K562 (cell line): ENCODE data around the gene FBXW7. TPM values are rescaled to one million over a fixed set of nuclear protein-coding genes. Genes with fewer than 3 reads are reported as not detected.

Source experiments
- ATAC-seq: fragments of 200-7000 bp; cut with Tn5 transposase; 3 replicates; pipeline ENCODE4 v1.9.1; 2020; ENCODE audit warnings: moderate library complexity
- BruUV-seq: library from RNA; stranded (reverse); fragments of 400-500 nt; replicated peaks from 2 replicates; lab custom pipeline; 2021; lab: Mats Ljungman, UMichigan
- CTCF ChIA-PET: fragments of 300-600 bp; formaldehyde crosslinking; extraction: SDS; loops from one replicate; lab custom pipeline; 2021; ENCODE audit warnings: low intra/inter-chr PET ratio; lab: Yijun Ruan, JAX
- POLR2A ChIA-PET: fragments of 300-600, 350-650 bp; sonication (Branson Sonifier 250); formaldehyde crosslinking; extraction: SDS; loops from one replicate; lab custom pipeline; 2021; ENCODE audit warnings: antibody characterized with exemption, inconsistent platforms; lab: Yijun Ruan, JAX
- DNase-seq, 4 experiments: peaks; one replicate each; pipeline versions ENCODE4 v3.0.0 to v3.0.0-alpha.2; 2011 to 2018; ENCODE audit warnings: low spot score in 3 of 4, mixed read lengths in 3 of 4; ENCODE audit errors: extremely low read depth in 1 of 4
- FAIRE-seq: peaks from 2 replicates; lab custom pipeline; 2011; peaks lifted over from hg19 to GRCh38; lab: Jason Lieb, UNC
- H2AFZ ChIP-seq: 2 replicates; pipeline ENCODE4 v1.6.0; 2011; ENCODE audit warnings: low read depth, low read length, control low read depth, inconsistent platforms
- H3K27ac ChIP-seq: fragments of 200-600 bp; 3 replicates; pipeline ENCODE4 v1.8.0; 2011; ENCODE audit warnings: low read depth, mild to moderate bottlenecking, control low read depth, inconsistent platforms, low read length, moderate library complexity, mixed read lengths; ENCODE audit errors: extremely low read depth
- H3K27me3 ChIP-seq, 2 experiments: fragments of 300-600 bp in 1 of 2; 2 replicates in 1 of 2; 3 replicates in 1 of 2; pipeline versions ENCODE4 v1.6.0 to v1.8.0; 2011; ENCODE audit warnings: inconsistent platforms in 2 of 2, low read length in 2 of 2, mild to moderate bottlenecking in 1 of 2, mixed read lengths in 1 of 2, moderate library complexity in 1 of 2; ENCODE audit not compliant: control insufficient read depth in 2 of 2, insufficient read depth in 2 of 2
- H3K36me3 ChIP-seq: fragments of 300-600 bp; 3 replicates; pipeline ENCODE4 v1.8.0; 2011; ENCODE audit warnings: mild to moderate bottlenecking, low read length, inconsistent platforms; ENCODE audit not compliant: control insufficient read depth, insufficient read depth
- H3K4me1 ChIP-seq, 2 experiments: fragments of 200-600 bp in 1 of 2; replicated peaks in 1 of 2; 2 replicates in 1 of 2; 3 replicates in 1 of 2; pipeline versions ENCODE4 v1.5.1 to v1.8.0; 2011; ENCODE audit warnings: inconsistent platforms in 2 of 2, low read length in 2 of 2, mild to moderate bottlenecking in 1 of 2, mixed read lengths in 1 of 2, moderate library complexity in 1 of 2; ENCODE audit not compliant: control insufficient read depth in 2 of 2, insufficient read depth in 2 of 2
- H3K4me2 ChIP-seq: 2 replicates; pipeline ENCODE4 v1.6.1; 2011; ENCODE audit warnings: low read length, control low read depth, inconsistent platforms, mixed read lengths; ENCODE audit not compliant: insufficient read depth
- H3K4me3 ChIP-seq: fragments of 200-600 bp; sonication (generic), shearing (Covaris generic); 2 replicates; pipeline ENCODE4 v1.5.1; 2016; ENCODE audit warnings: control low read depth, inconsistent platforms
- H3K79me2 ChIP-seq: fragments of 200-600 bp; 3 replicates; pipeline ENCODE4 v1.8.0; 2011; ENCODE audit warnings: low read length, inconsistent platforms; ENCODE audit not compliant: control insufficient read depth, insufficient read depth
- H3K9ac ChIP-seq, 2 experiments: 2 replicates each; pipeline versions ENCODE4 v1.6.0 to v1.6.1; 2011; ENCODE audit warnings: low read depth in 2 of 2, low read length in 2 of 2, control low read depth in 1 of 2, inconsistent platforms in 1 of 2, mild to moderate bottlenecking in 1 of 2, mixed read lengths in 1 of 2; ENCODE audit not compliant: insufficient read depth in 1 of 2
- H3K9me1 ChIP-seq: one replicate; pipeline ENCODE4 v1.6.0; 2011; ENCODE audit warnings: inconsistent platforms, mild to moderate bottlenecking, low read length, moderate library complexity; ENCODE audit not compliant: control insufficient read depth, insufficient read depth
- H3K9me3 ChIP-seq: replicated peaks from 2 replicates; pipeline ENCODE4 v1.5.1; 2011; ENCODE audit warnings: low read depth, low read length, inconsistent platforms; ENCODE audit not compliant: control insufficient read depth, insufficient read depth
- H4K20me1 ChIP-seq: replicated peaks from 2 replicates; pipeline ENCODE4 v1.6.1; 2011; ENCODE audit warnings: low read length, inconsistent platforms, mixed read lengths; ENCODE audit not compliant: control insufficient read depth, insufficient read depth
- CTCFL ChIP-seq: IDR thresholded peaks from 2 replicates; pipeline ENCODE4 v1.6.1; 2011; ENCODE audit warnings: borderline replicate concordance, low read depth, mild to moderate bottlenecking, moderate library complexity, low read length; ENCODE audit not compliant: insufficient read depth, poor library complexity, severe bottlenecking
- E4F1 ChIP-seq: fragments of 250-450 bp; sonication (Bioruptor Pico); IDR thresholded peaks from 2 replicates; pipeline ENCODE4 v1.5.0; 2021; ENCODE audit warnings: mild to moderate bottlenecking, borderline replicate concordance
- ELF1 ChIP-seq: fragments of 200-800 bp; sonication (Bioruptor generic); IDR thresholded peaks from 2 replicates; pipeline ENCODE4 v1.6.1; 2016; ENCODE audit warnings: missing genetic modification characterization, missing compliant biosample characterization
- ESRRB ChIP-seq: fragments of 250-450 bp; sonication (Bioruptor Pico); IDR thresholded peaks from 2 replicates; pipeline ENCODE4 v1.5.0; 2020; ENCODE audit warnings: mild to moderate bottlenecking, moderate library complexity, borderline replicate concordance
- FOXK2 ChIP-seq, 2 experiments: fragments of 450-650 bp; IDR thresholded peaks in 1 of 2; conservative IDR thresholded peaks in 1 of 2; 2 replicates each; pipeline ENCODE4 v1.6.1; 2016; ENCODE audit warnings: low read depth in 2 of 2, mild to moderate bottlenecking in 1 of 2
- FUS ChIP-seq: fragments of 200-400 bp; formaldehyde crosslinking; optimal IDR thresholded peaks from 2 replicates; pipeline ENCODE3; 2017; ENCODE audit warnings: low read depth, low read length
- HDAC2 ChIP-seq: fragments of 450-650 bp; IDR thresholded peaks from 2 replicates; pipeline ENCODE4 v1.6.1; 2016; ENCODE audit warnings: mild to moderate bottlenecking
- ILF3 ChIP-seq: fragments of 450-650 bp; IDR thresholded peaks from 2 replicates; pipeline ENCODE4 v1.6.1; 2018; ENCODE audit warnings: antibody characterized with exemption, mild to moderate bottlenecking, moderate library complexity, borderline replicate concordance
- ILK ChIP-seq: fragments of 450-650 bp; IDR thresholded peaks from 2 replicates; pipeline ENCODE4 v1.6.1; 2016; ENCODE audit warnings: missing genetic modification characterization, low read depth, mild to moderate bottlenecking, missing compliant biosample characterization, moderate library complexity, borderline replicate concordance
- KAT7 ChIP-seq: sonication (generic); formaldehyde crosslinking; IDR thresholded peaks from 2 replicates; pipeline ENCODE4 v1.8.0; 2022; ENCODE audit warnings: missing genetic modification reagents, mild to moderate bottlenecking, borderline replicate concordance
- MCM2 ChIP-seq: fragments of 450-650 bp; IDR thresholded peaks from 2 replicates; pipeline ENCODE4 v1.6.1; 2017; ENCODE audit warnings: low read depth, mild to moderate bottlenecking
- NBN ChIP-seq: fragments of 450-650 bp; IDR thresholded peaks from 2 replicates; pipeline ENCODE4 v1.6.1; 2016; ENCODE audit warnings: low read depth, mild to moderate bottlenecking
- SLC30A9 ChIP-seq: fragments of 250-450 bp; sonication (Bioruptor Pico); IDR thresholded peaks from 2 replicates; pipeline ENCODE4 v1.8.0; 2022; ENCODE audit warnings: mild to moderate bottlenecking, moderate library complexity
- USF2 ChIP-seq: sonication (generic); formaldehyde crosslinking; IDR thresholded peaks from 2 replicates; pipeline ENCODE4 v1.5.0; 2020; ENCODE audit warnings: missing genetic modification reagents
- ZNF644 ChIP-seq: fragments of 200-800 bp; sonication (Bioruptor generic); IDR thresholded peaks from 2 replicates; pipeline ENCODE4 v1.6.1; 2016; ENCODE audit warnings: low read depth, missing genetic modification characterization, missing compliant biosample characterization
- ZNF696 ChIP-seq: fragments of 250-450 bp; sonication (Bioruptor Pico); conservative IDR thresholded peaks from 2 replicates; pipeline ENCODE4 v1.4.0; 2020; ENCODE audit warnings: mild to moderate bottlenecking, moderate library complexity
- WGBS: fragments of 100-300 bp; shearing (Covaris generic); methylation state at CpG from one replicate; pipeline ENCODE4 v1.1.6; 2016; ENCODE audit warnings: low coverage, mixed read lengths; ENCODE audit not compliant: insufficient coverage; ENCODE audit errors: missing lambda C conversion rate; 5-methylcytosine and 5-hydroxymethylcytosine counted together
- in situ Hi-C: fragments of 300-500 bp; cut with MboI; formaldehyde crosslinking; loops from 4 replicates; pipeline ENCODE4 v1.15.0; 2018; ENCODE audit warnings: inconsistent platforms, mixed read lengths
- intact Hi-C: fragments of 100-400 bp; cut with micrococcal nuclease; formaldehyde crosslinking; loops from 2 replicates; pipeline ENCODE4 v1.14.2; 2022
- polyA plus RNA-seq, 8 experiments: library from polyadenylated mRNA; depleted of rRNA in 4 of 8; stranded (reverse) in 5 of 8; unstranded in 3 of 8; fragments of >200 nt; fragmentation: Nextera tagmentation in 2 of 8; fragmentation: Illumina TruSeq in 1 of 8; extraction: Ambion mirVana in 2 of 8; extraction: Trizol in 1 of 8; gene quantifications; 2 replicates each; pipeline versions ENCODE4 v1.2.1 to v1.2.3, GENCODE V29; 2011 to 2014; ENCODE audit warnings: inconsistent platforms in 1 of 8, missing spikeins in 1 of 8
- total RNA-seq, 7 experiments: library from RNA; depleted of rRNA in 6 of 7; stranded (reverse); fragments of >200 nt in 6 of 7; fragmentation: Illumina TruSeq in 2 of 7; extraction: Trizol in 2 of 7; gene quantifications; 2 replicates each; pipeline versions ENCODE4 v1.2.1 to v1.2.3, GENCODE V29; 2011 to 2021; ENCODE audit warnings: low replicate concordance in 1 of 7
- TF ChIP-seq, protein P1 (sequence below): sonication (generic); formaldehyde crosslinking; IDR thresholded peaks from 2 replicates; pipeline ENCODE4 v1.8.1; 2022; ENCODE audit warnings: missing genetic modification reagents

Gene FBXW7
- total and polyA plus RNA-seq, 9 of the 15 experiments (the other 6 are each of a cell fraction or from before 2014, with no cell fraction given), result 6.8 to 44.2 (median 16.4) TPM

DNA sequence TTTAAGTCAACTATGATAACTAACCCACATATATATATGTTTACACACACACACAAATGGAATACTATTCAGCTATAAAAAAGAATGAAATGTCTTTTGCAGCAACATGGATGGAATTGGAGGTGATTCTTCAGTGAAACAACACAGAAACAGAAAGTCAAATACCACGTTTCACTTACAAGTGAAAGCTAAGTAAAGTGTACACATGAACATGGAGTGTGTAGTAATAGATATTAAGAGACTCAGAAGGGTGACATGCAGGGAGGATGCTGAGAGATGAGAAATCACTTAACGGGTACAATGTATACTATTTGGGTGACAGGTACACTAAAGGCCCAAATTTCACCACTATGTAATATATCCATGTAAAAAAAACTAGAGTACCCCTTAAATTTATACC lies 146.5 kb downstream of the FBXW7 start:
- ChIA-PET CTCF (no interaction called here), POLR2A (interaction anchor here (0.6 kb wide), 2 partner anchors 126 to 127 kb away, joined by 3 read pairs; no protein-coding TSS in a partner anchor)
- Histone ChIP-seq H3K9me1 (no peaks in the 10 kb centered on the region), H2AFZ (no peak overlapping the region), H3K27ac (no peak overlapping the region), H3K27me3 (no peaks in the 10 kb centered on the region), H3K36me3 (no peaks in the 10 kb centered on the region), H4K20me1 (no peaks in the 10 kb centered on the region), H3K4me1 (no peaks in the 10 kb centered on the region), H3K79me2 (no peaks in the 10 kb centered on the region), H3K9ac (no peak overlapping the region), H3K4me3 (no peak overlapping the region), H3K4me2 (no peak overlapping the region), H3K9me3 (no peaks in the 10 kb centered on the region)
- WGBS, result 63% methylated on average over 2 of the region's 2 CpGs
- no TSS peak for BruUV-seq
- in situ Hi-C loops, result no loop called here
- FAIRE-seq (no peak), ATAC-seq (no peak), DNase-seq (no peak)
- intact Hi-C loops, result no loop called here
- TF ChIP-seq E4F1 (CRISPR knock-in tag), result no peak
- TF ChIP-seq ILF3, result no peak
- TF ChIP-seq USF2, result no peak
- TF ChIP-seq ESRRB, result no peak
- TF ChIP-seq ELF1 (tag), result no peak
- TF ChIP-seq ZNF644 (tag), result no peak
- TF ChIP-seq, protein P1, sequence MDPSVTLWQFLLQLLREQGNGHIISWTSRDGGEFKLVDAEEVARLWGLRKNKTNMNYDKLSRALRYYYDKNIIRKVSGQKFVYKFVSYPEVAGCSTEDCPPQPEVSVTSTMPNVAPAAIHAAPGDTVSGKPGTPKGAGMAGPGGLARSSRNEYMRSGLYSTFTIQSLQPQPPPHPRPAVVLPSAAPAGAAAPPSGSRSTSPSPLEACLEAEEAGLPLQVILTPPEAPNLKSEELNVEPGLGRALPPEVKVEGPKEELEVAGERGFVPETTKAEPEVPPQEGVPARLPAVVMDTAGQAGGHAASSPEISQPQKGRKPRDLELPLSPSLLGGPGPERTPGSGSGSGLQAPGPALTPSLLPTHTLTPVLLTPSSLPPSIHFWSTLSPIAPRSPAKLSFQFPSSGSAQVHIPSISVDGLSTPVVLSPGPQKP (CRISPR knock-in tag), result no peak
- TF ChIP-seq ZNF696 (CRISPR knock-in tag), result no peak
- no peak for TF ChIP-seq SLC30A9 (CRISPR knock-in tag)
- no peak for TF ChIP-seq MCM2
- TF ChIP-seq FOXK2 (conservative IDR thresholded peaks at IDR 0.05 in 1 of 2, IDR thresholded peaks at IDR 0.05 in 1 of 2; ENCODE audit: low read depth in 2 of 2), result no peak
- TF ChIP-seq CTCFL, result no peak
- TF ChIP-seq HDAC2, result no peak
- no peak for TF ChIP-seq KAT7 (CRISPR knock-in tag)
- TF ChIP-seq FUS, result no peak
- TF ChIP-seq NBN, result no peak
- TF ChIP-seq ILK, result no peak
